ENCODE results near the gene KAT6B.
"Not testable (repeated sequence)": the region's sequence is repeated elsewhere in the genome, so short reads cannot be mapped to it uniquely, and the experiment has no call there.

Gene KAT6B

DNA sequence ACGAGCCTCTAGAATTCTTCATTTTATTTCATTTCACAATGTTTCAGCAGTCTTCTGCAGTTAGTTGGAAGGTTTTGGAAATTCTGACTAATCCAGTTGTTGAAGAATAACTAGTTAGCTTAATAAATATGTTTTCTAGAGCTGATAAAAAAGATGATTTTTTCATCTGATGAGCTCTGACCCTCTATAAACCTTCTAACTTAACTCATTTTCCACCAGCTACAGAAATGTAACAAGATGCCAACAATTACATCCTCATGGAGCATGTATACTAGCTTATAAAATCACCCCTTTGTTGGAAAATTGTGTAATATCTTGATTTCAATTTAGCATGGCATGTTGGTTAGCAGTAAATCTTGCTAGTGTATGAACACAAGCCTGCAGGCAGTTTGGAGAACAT lies 33.1 kb downstream of the KAT6B start:
- DNase-seq (ENCODE audit: low read depth in 2 of 2): no peak

DNA sequence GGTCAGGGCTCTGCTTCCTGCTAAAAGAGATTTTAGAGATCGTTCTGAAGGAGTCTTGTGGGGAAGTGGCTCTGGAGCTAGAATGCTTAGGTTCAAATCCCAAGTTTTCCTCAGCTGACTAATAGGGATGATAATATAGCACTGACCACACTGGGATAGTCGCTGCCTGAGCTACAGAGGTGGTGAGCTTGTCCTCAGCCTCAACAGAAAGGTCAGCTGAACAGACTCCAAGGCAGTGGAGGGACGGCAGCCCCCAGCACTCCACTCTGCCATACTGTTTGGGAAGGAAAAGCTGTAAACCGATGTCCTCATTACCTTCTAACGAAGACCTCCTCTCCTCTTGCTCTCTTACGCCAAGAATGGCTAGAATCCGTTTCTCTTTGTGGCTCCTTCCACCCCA lies 36.2 kb downstream of the KAT6B start:
- DNase-seq (ENCODE audit: low read depth in 2 of 2): no peak

DNA sequence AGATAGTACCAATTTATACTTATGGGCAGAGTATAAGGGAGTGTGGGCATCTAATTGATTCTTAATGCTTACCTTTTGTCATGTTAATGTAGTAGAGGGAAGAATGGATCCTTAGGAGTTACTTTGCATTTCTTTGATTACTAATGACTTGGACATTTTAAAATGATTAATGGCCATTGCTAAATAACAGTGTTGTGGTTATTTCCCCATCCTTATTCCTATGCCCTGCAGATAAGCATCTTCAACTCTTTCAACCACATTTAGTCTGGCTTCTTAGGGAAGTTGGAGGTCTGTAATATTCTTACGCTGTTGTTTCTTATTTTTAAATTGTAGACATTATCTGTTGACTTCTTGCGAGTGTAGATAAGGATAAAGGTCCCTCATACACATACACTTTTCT lies 37.2 kb downstream of the KAT6B start:
- no peak for DNase-seq (ENCODE audit: low read depth in 2 of 2)

DNA sequence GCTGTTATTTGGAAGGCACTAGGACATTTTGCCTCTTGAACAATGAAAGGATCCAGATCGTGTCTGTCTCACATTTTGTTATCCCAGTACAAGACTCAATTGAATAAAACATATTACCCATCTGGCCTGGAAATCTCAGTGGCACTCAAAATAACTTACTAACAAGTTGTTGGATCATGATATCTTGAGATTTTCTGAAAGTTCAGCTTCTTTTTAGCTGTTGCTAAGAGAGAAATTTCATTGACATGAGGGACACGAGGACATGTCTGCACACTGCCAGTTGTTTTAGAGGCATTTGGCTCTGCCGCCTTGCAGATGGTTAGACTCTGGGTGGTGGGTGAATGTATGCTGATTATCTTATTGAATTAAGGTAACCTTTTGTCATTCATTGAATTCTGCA lies 41.0 kb downstream of the KAT6B start:
- no peak for DNase-seq (ENCODE audit: low read depth in 2 of 2)

DNA sequence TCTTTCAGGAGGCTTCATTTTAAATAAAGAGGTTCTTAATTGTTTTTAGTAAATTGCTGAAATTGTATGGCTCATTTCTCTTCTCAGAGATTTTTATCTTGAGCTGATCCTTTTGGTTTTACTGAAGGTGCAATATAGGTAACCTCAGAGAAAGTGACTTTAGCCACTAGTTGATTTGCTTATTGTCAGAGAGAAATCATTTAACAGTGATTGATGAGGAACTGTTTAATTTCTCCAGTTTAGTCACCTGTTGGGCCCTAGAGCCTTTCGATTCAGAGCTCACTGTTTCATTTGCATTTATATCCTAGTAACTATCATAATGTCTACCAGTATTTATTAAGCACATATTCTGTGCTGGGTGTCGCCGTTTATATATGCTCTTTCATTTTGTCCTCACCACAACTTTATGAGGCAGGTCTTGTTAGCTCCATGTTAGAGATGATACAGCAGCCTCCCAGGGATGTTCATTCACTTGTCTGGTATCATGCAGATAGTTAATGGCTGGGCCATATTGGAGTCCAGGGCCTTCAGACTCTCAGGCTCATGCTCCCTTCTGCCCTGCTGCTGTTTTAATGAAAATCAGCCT lies 42.1 kb downstream of the KAT6B start:
- DNase-seq (ENCODE audit: low read depth in 2 of 2): no peak

DNA sequence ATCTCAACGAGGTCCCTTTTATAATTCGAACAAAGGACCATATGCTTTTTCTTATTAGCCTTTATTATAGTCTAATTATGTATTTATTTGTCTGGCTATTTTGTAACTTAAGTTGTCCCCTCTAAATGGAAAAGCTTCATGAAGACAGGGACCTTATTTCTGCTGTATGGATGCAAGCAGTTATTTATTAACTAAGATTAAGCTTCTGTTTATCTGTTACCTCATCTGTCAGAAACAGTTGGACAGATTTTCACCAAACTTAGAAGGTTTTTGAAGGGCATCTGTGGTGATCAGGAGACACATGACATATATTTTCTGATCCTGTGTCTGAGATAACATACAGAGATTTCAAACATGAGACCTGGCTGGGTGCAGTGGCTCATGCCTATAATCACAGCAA lies 43.2 kb downstream of the KAT6B start:
- DNase-seq (ENCODE audit: low read depth in 2 of 2): no peak

DNA sequence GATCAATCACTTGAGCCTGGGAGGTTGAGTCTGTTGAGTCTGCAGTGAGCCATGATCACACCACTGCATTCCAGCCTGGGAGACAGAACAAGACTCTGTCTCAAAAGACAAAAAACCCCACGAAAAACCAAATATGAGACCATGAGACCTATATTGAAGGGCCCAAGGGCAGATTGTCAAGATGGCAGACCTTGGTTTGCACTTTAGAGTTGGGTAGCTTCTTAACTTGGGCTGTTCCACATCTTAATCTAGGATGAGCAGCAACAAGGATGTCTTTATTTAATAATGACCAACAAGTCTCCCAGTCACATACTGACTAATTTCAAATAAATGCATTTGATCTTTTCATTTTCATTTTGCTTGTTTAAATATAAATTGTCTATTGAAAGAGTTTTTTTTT lies 43.8 kb downstream of the KAT6B start:
- no peak for DNase-seq (ENCODE audit: low read depth in 2 of 2)

DNA sequence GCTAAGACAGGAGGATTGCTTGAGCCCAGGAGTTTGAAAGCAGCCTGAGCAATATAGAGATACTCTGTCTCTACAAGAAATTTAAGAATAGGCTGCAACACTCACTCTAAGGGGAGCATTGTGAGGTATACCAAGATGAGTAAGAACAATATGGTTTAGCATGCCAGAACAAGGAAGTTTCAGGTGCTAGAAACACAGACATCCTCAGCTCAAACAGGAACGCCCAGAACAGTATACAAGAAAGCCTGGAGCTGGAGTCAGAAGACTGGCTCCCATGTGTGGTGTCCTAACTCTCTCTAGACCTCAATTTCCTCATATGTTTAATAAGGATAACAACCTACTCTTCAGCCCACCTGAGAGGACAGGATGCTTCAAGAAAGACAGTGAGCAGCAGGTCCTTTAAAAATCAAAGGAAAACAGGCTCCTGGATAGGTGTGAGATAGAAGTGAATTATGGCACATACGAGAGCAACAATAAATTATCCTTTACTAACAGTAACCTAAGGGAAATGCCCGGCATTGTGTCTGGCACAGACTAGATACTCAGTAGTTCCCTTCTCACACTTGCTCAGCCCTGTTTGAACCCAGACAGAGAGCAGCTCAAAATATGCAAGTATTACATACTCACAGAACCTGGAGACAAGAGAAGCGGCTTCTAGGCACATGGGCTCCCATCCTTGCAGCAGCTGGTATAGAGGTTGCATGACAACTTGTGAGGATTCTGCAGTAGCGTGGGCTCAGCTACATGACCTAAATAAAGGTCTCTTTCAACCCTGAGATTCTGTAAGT lies 45.4 kb downstream of the KAT6B start:
- no peak for DNase-seq (ENCODE audit: low read depth in 2 of 2)

DNA sequence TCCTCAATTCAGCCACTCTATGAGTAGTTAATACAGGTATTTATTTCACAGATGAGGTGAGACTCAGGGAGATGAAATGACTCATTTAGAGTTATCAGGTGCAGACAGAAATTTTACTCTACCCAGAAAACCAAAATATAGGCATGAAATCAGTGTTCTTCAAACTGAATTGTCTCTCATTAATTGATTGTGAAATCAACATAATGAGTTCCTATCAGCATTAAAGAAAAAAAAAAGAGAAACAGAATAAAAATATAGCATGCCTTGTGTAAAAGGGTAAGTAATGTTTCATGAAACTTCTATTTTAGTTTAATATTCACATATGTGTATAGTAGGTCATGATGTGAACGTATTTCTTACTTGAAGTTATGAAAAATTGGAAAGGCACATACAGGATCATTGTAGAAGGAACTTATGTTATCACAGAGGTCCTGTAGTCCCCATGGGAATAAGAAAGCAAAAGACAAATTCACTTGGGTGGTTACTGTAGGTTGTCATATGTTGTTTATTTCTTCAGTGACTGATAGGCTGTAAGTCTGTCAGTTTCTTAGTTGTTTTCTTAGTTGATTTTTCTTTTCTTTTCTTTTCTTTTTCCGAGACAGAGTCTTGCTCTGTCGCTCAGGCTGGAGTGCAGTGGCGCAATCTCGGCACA lies 47.5 kb downstream of the KAT6B start:
- no peak for DNase-seq (ENCODE audit: low read depth in 2 of 2)

DNA sequence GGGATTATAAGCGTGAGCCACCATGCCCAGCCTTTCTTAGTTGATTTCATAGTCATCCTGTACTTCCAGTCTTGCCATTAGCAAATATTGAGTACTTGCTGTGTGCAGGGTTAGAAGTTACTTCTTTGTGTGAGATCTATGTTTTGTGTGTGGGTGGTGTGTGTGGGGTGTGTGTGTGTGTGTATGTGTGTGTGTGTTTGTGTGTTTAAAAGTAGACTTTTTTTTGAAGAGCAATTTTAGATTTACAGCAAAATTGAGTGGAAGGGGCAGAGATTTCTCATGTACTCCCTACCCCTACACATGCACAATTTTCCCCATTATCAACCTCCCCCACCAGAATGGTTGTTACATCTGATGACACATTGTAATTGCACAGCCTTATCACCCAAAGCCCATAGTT lies 48.2 kb downstream of the KAT6B start:
- no peak for DNase-seq (ENCODE audit: low read depth in 2 of 2)

DNA sequence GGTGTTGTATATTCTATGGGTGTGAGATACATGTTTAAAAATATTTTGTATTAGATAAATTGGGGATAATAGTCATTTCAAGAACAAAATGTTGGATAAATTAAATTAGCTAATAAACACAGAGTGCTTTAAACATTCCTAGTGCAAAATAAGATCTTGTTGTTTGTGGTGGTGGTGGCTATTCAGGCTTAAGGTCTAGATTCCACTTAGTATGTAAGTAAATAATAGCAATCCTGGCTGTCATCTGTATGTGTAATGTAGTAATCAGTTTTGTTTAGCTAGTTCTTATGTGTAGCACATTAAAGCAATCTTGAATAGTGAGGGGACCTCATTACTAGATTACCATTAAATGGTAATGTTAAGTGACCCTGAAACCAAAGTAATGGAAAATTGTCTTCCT lies 48.7 kb downstream of the KAT6B start:
- DNase-seq (ENCODE audit: low read depth in 2 of 2): no peak

DNA sequence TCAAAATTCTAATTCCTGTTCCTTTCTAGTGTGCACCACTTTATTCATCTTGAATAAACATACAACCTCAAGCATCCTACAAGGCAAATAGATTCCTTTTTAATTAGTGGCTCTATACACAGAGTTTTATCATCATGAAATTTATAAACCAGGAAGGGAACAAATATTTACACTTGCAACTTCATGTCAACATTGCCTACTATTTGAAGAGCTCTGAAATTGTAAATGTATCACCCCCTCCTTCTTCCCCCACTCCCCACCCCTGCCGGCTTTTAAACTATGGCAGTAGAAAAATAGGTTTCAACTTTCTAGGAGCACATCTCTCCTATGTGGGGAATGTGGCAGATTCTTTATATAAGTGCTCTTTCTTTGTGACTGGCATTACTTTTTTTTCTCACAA lies 49.6 kb downstream of the KAT6B start:
- DNase-seq (ENCODE audit: low read depth in 2 of 2): no peak

DNA sequence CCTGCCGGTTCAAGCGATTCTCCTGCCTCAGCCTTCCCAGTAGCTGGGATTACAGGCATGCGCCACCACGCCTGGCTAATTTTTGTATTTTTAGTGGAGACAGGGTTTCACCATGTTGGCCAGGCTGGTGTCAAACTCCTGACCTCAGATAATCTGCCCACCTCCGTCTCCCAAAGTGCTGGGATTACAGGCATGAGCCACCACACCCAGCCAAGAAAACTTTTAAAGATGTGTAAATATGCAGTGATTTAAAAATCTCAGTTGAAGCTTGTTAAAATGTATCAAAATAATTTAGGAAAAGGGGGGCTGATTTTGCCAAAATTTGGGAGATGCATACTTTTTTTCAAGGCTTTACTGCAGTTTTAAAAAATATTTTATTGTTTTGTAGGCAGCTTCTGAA lies 50.7 kb downstream of the KAT6B start:
- not testable (repeated sequence) for DNase-seq (ENCODE audit: low read depth in 2 of 2)

DNA sequence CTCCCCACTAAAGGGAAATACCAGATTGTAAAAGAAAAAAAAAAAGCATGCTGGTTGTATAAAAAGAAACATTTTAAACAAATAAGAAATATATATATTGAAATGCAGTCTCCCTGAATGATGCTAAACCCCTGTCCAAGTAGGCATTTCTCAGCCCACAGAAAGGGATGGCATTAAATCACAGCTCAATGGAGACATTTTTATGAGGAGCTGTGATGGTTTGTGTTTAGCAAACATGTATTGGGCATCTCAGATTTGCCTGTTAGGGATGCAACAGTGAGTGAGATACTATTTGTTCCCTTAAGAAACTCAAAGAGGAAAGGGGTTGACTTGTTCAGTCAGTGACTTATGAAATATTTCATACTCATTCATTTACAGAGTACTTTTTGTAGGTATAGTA lies 51.5 kb downstream of the KAT6B start:
- DNase-seq (ENCODE audit: low read depth in 2 of 2): no peak

DNA sequence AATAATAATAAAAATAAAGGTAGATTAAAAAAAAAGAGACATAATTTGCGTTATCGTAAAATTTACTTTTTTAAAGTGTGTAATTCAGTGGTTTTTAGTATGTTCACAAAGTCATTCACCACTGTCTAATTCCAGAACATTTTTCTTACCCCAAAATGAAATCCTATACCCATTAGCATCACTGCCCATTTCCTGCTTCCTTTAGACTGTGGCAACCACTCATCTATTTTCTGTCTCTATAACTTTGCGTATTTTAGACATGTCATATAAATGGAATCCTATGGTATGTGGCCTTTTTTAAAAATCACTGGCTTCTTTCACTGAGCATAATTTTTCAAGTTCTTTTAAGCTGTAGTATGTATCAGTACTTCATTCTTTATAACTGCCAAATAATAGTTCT lies 53.6 kb downstream of the KAT6B start:
- DNase-seq (ENCODE audit: low read depth in 2 of 2): no peak

DNA sequence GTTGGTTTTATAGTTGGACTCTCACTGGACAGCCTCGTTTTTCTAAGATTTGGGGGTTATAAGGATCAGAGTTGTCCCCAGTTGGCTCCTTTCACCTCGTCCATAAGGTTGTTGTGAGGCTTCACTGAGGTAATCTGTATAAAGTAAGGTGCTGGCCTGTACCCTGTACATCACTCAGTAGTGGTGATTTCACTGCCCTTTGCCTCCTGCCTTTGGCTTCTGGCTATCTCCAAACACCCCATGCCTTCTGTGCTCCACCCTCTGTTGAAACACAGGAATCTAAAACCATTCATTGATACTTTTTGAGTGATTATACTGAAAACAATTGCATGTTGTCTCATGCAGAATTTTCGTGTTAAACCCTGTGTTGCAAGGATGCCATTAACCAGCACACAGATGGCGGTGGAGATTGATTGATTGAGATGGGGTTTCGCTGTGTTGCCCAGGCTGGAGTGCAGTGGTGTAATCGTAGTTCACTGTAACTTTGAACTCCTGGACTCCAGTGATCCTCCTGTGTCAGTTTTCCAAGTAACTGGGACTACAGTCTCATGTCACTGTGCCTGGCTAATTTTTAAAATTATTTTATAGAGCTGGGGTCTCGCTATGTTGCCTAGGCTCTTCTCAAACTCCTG lies 55.0 kb downstream of the KAT6B start:
- DNase-seq (ENCODE audit: low read depth in 2 of 2): no peak

DNA sequence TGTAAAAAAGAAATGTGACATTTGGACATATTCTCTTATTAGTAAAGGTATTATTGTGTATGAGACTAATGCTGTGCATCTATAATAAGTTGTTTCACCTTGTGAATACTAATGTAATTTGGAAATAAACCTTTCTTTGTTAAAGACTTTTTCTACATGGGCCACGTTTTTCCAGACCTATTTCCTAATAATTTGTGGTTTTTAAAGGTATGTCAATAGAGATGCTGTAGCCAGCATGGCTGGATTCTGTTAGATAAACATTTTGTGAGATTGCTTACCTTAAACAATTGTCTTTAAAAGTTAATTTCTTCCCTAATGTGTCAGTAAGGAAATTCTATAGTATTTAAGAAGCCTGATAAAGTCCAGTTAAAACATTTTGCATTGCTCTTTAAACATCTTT lies 56.0 kb downstream of the KAT6B start:
- DNase-seq (ENCODE audit: low read depth in 2 of 2): no peak

DNA sequence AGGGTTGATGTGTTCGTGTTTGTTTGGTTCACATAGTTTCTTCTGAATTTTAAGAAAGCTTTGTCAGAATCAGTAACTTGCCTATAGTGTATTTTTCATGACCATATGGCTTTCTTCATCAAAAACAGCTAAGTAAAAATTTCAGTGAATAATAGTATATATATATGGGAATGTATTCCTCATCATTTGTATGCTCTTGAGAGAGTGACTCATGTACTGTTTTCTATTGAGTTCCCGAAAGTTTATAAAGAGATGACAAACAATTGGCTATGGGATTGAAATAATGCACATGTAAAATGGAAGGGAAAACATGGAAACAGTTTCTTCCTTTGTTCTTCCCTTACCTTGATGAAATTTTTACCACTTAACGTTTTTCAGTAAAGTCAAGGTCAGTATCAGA lies 56.4 kb downstream of the KAT6B start:
- DNase-seq (ENCODE audit: low read depth in 2 of 2): no peak

DNA sequence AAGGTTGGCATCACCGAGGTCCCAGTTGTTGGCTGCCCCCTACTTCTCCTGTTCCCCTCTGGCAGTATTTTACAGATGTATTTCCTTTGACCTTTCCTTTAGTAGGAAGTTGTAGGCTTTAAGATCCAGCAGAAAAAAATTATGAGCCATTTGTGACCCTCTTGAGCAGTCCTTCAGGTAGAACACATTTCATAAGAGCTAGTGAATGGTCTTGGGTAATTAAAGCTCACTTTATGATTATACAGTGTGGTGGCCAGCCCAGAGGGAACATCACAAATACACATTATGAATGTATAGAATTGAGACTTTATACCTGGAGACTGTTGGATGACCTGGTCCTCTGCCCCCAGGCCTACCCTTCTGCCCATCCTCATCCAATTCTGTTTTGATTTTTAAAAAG lies 57.0 kb downstream of the KAT6B start:
- DNase-seq (ENCODE audit: low read depth in 2 of 2): no peak

DNA sequence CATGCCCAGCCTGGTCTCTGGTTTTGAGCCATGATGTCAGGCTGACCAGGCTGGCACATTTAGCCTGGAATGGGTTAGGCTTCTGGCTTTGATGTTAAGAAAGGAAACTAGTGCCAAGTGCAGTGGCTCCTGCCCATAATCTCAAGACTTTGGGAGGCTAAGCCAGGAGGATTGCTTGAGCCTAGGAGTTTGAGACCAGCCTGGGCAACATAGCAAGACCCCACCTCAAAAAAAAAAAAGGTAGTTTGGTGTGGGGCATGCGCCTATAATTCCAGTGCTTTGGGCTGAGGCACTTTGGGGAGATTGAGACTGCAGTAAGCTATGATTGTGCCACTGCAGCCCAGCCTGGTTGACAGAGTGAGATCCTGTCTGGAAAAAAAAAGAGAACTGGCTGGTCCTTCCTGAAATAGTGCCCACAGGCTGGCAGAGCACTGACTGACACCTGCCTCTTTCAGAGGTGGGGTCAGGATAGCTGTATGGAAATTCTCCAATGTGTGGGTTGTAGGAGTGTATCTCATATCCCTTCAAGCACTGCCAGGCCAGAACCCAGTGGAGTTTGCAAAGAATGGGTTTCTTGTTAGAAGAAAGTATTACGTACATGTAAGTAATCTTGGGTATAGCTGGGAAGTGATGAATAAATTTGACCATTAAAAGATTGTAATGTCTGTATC lies 61.3 kb downstream of the KAT6B start:
- DNase-seq (ENCODE audit: low read depth in 2 of 2): no peak

DNA sequence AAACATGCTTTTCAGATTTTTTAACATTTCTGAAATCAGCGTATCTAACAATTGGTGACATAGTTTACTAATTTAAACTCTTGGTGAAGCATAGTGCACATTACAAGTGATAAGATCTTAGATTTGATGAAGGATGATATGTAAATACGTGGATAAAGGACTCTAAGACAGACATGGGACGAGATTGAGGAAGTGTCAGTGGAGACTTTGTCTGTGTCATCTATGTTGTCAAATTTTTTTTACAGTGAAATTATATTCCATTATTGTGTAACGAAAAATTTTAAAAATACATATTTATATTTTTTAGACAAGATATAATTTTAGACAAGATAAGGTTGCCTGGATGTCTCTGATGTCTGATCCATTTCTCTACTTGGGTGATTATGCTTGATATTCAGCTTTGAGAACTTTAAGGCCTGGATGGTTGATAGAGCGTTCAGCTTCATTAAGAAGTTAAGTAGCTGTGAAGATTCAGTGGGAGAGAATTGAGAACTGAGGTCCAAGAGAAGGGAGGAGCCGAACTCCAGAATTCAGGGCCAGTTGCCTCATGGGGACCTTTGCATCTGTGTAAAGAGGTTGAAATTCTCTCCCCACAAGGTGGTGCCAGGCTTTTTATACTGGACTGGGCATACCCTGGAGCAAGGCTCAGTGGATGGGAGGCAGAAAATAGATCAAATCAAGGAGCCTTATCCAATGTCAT lies 62.7 kb downstream of the KAT6B start:
- no peak for DNase-seq (ENCODE audit: low read depth in 2 of 2)

DNA sequence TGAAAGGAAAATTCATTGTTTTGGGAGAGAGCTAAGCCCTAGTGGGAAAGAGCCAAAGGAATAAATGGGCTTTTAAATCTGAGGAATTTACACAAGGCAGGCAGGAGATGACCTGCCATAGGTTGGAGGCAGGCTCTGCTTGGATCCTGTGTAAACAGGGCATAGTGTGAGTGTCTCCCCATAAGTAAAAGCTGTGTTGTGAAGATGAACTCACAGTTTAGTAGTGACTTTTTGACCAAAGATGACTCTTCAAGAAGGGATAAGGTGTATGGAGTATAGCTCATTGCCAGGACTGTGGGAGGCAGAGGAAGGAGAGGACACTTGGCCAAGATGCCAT lies 63.2 kb downstream of the KAT6B start:
- DNase-seq (ENCODE audit: low read depth in 2 of 2): no peak
